Fibroblast of lung (primary cell): Measurements from ENCODE around the gene EXOSC7. TPM values are rescaled to one million over a fixed set of nuclear protein-coding genes. Genes with fewer than 3 reads are reported as not detected.

Experiments used
- DNase-seq, 2 donors: peaks; one replicate each; pipeline versions ENCODE4 v3.0.0 to v3.0.0-alpha.2; 2010; ENCODE audit warnings: low read depth in 2 of 2
- H2AFZ ChIP-seq: 2 replicates; pipeline ENCODE4 v1.5.1; 2012; ENCODE audit warnings: low read length, control low read depth, inconsistent platforms
- H3K27ac ChIP-seq: 2 replicates; pipeline ENCODE4 v1.5.1; 2011; ENCODE audit warnings: low read length, control low read depth; ENCODE audit not compliant: insufficient read depth
- H3K27me3 ChIP-seq: 2 replicates; pipeline ENCODE4 v1.5.1; 2011; ENCODE audit warnings: mild to moderate bottlenecking, low read length; ENCODE audit not compliant: control insufficient read depth, insufficient read depth
- H3K36me3 ChIP-seq: 2 replicates; pipeline ENCODE4 v1.5.1; 2011; ENCODE audit warnings: low read length; ENCODE audit not compliant: control insufficient read depth, insufficient read depth
- H3K4me1 ChIP-seq: 2 replicates; pipeline ENCODE4 v1.5.1; 2011; ENCODE audit warnings: low read length; ENCODE audit not compliant: control insufficient read depth, insufficient read depth; ENCODE audit errors: extremely low read depth
- H3K4me2 ChIP-seq: 2 replicates; pipeline ENCODE4 v1.5.1; 2011; ENCODE audit warnings: low read length, control low read depth; ENCODE audit not compliant: insufficient read depth; ENCODE audit errors: extremely low read depth
- H3K4me3 ChIP-seq, 4 experiments: fragments of 200-600 bp in 1 of 4; sonication (generic) in 1 of 4; replicated peaks in 1 of 4; 2 replicates each; pipeline ENCODE4 v1.5.1; 2011 to 2016; ENCODE audit warnings: low read length in 4 of 4, low read depth in 3 of 4, mild to moderate bottlenecking in 3 of 4, control low read depth in 2 of 4, inconsistent platforms in 1 of 4, mixed read lengths in 1 of 4; ENCODE audit not compliant: insufficient read depth in 1 of 4; ENCODE audit errors: control extremely low read depth in 1 of 4
- H3K79me2 ChIP-seq: 2 replicates; pipeline ENCODE4 v1.5.1; 2012; ENCODE audit warnings: mild to moderate bottlenecking, low read length, inconsistent platforms; ENCODE audit not compliant: control insufficient read depth, insufficient read depth
- H3K9ac ChIP-seq: 2 replicates; pipeline ENCODE4 v1.5.1; 2011; ENCODE audit warnings: mild to moderate bottlenecking, low read length, control low read depth; ENCODE audit not compliant: insufficient read depth
- H3K9me3 ChIP-seq: 2 replicates; pipeline ENCODE4 v1.5.1; 2012; ENCODE audit warnings: low read depth, low read length; ENCODE audit not compliant: control insufficient read depth, insufficient read depth
- H4K20me1 ChIP-seq: 2 replicates; pipeline ENCODE4 v1.5.1; 2011; ENCODE audit warnings: low read length; ENCODE audit not compliant: control insufficient read depth, insufficient read depth; ENCODE audit errors: extremely low read depth
- EZH2 ChIP-seq: IDR thresholded peaks from 2 replicates; pipeline ENCODE4 v1.5.1; 2012; ENCODE audit warnings: low read length, control low read depth, mild to moderate bottlenecking; ENCODE audit errors: missing control alignments
- polyA plus RNA-seq, 2 donors: library from polyadenylated mRNA; depleted of rRNA in 1 of 2; stranded (reverse) in 1 of 2; unstranded in 1 of 2; fragments of >200 nt; gene quantifications; 2 replicates each; pipeline ENCODE4 v1.2.1, GENCODE V29; 2011 to 2012; ENCODE audit warnings: missing spikeins in 1 of 2
- total RNA-seq: library from RNA; depleted of rRNA; stranded (reverse); fragments of >200 nt; gene quantifications from 2 replicates; pipeline ENCODE4 v1.2.1, GENCODE V29; 2014
- TF ChIP-seq, protein P1 (sequence below), 2 donors: IDR thresholded peaks in 1 of 2; conservative IDR thresholded peaks in 1 of 2; 1 replicate in 1 of 2; 2 replicates in 1 of 2; pipeline ENCODE4 v1.5.1; 2011 to 2012; ENCODE audit warnings: low read length in 2 of 2, control low read depth in 1 of 2, inconsistent platforms in 1 of 2, low read depth in 1 of 2, mild to moderate bottlenecking in 1 of 2

The EXOSC7 gene
- total and polyA plus RNA-seq, 2 donors (not counting 1 experiment from before 2014, with no cell fraction given) = 58.8 to 72.5 TPM

DNA sequence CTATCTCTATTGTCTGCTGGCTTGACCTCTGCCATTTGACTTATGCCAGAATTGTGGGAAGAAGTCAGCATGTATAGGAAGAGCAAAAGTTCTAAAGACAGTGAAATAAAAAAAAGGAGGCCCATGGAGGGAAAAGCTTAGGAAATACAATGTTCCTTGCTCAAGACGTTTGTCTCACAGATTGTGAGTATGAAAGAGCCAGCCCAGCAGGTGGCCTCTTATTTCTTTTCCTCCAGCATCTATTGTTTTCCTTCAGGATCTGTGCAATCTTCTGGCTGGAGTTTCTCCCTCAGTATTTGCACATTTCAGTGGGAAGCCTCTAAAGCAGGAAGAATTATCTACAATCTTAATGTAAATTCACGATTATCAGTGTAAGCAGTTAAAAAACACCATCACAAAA is 43.8 kb upstream of the EXOSC7 start:
- Histone ChIP-seq H3K4me3 (no peak overlapping the region), H3K79me2 (no peaks in the 10 kb centered on the region), H2AFZ (no peak overlapping the region), H3K4me1 (no peaks in the 10 kb centered on the region), H3K27ac (no peak overlapping the region), H4K20me1 (no peaks in the 10 kb centered on the region), H3K9ac (no peak overlapping the region), H3K36me3 (peaks cover 16% of the 10 kb centered on the region), H3K27me3 (no peaks in the 10 kb centered on the region), H3K4me2 (no peak overlapping the region), H3K9me3 (no peaks in the 10 kb centered on the region)
- DNase-seq = no peak
- TF ChIP-seq EZH2 = no peak
- TF ChIP-seq, protein P1, sequence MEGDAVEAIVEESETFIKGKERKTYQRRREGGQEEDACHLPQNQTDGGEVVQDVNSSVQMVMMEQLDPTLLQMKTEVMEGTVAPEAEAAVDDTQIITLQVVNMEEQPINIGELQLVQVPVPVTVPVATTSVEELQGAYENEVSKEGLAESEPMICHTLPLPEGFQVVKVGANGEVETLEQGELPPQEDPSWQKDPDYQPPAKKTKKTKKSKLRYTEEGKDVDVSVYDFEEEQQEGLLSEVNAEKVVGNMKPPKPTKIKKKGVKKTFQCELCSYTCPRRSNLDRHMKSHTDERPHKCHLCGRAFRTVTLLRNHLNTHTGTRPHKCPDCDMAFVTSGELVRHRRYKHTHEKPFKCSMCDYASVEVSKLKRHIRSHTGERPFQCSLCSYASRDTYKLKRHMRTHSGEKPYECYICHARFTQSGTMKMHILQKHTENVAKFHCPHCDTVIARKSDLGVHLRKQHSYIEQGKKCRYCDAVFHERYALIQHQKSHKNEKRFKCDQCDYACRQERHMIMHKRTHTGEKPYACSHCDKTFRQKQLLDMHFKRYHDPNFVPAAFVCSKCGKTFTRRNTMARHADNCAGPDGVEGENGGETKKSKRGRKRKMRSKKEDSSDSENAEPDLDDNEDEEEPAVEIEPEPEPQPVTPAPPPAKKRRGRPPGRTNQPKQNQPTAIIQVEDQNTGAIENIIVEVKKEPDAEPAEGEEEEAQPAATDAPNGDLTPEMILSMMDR (conservative IDR thresholded peaks at IDR 0.05 in 1 of 2, IDR thresholded peaks at IDR 0.05 in 1 of 2; ENCODE audit: low read depth in 1 of 2, low read length in 2 of 2) = no peak

DNA sequence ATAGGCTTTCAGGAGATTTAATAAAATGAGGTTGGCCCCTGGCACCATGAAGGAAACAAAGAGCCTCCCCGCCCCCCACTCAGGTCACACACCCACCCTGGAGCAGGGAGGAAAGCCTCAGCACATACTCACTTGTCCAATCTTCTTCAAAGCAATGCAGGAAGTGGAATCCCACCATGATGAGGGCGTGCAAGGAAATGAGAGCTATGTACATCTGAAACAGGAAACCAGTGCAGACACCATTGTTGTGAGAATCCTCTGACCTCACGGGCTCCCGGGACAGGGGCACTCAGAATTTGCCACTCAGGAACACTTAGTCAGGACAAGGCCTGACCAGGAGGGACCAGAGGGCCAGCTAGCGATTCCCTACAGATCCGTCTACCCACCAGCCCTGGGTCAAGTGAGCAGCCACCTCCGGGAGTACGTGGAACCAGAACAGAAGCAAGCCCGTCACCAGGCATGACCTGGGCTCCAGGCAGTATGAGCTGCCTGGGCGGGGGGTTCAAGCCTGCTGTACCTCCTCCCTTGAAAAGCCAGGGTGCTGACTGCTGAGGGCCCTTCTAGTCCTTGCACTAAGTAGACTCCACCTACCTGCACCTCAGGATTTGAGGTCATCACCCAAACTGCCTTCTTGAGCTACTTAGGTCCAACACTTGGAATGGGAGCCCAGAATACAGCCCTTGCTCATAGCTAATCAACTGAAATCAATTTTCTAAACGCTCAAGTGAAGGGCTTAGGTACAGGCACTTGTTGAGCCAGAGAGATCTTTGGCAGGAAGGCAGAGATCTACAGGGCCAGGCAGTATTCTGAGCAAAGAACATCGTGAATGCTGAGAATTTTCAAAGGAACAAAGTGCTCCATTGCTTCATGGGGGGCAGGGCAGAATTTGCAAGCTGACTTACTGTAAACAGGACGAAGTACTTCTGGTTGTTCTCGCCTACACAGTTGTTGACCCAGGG is 42.8 kb upstream of the EXOSC7 start:
- Histone ChIP-seq H3K36me3 (peaks cover 18% of the 10 kb centered on the region), H3K27ac (no peak overlapping the region), H3K9ac (no peak overlapping the region), H3K9me3 (no peaks in the 10 kb centered on the region), H3K27me3 (no peaks in the 10 kb centered on the region), H3K79me2 (no peaks in the 10 kb centered on the region), H3K4me3 (no peak overlapping the region), H3K4me1 (no peaks in the 10 kb centered on the region), H4K20me1 (no peaks in the 10 kb centered on the region), H2AFZ (no peak overlapping the region), H3K4me2 (no peak overlapping the region)
- no peak for DNase-seq
- no peak for TF ChIP-seq EZH2
- TF ChIP-seq, protein P1 (conservative IDR thresholded peaks at IDR 0.05 in 1 of 2, IDR thresholded peaks at IDR 0.05 in 1 of 2; ENCODE audit: low read depth in 1 of 2, low read length in 2 of 2) = no peak

DNA sequence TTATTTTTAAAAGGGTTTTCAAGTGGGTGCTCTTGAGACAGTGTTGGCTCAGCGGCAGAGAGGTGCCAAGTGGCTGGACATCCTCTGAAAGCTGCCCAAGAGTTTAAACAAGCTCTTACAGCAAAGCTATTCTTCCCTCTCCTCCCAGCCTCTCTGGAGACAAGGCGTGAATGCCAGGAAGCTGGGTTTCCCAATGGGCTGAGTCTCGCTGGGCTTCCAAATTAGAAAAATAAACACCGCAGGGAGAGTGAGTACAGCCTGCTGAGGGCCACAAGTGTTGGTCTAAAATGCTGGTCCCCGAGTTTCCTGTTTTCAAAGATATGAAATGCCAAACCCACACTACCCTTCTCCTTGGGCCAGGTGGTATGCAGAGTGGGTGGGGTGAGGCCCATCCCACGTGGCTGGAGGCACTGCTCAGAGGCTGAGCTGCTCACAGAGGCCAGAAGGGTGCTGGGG is 36.4 kb upstream of the EXOSC7 start:
- H3K79me2 ChIP-seq = no peaks in the 10 kb centered on the region
- H3K4me3 ChIP-seq = no peak overlapping the region
- TF ChIP-seq, protein P1 (conservative IDR thresholded peaks at IDR 0.05 in 1 of 2, IDR thresholded peaks at IDR 0.05 in 1 of 2; ENCODE audit: low read depth in 1 of 2, low read length in 2 of 2) = no peak
- no peak for TF ChIP-seq EZH2
- no peaks in the 10 kb centered on the region for H3K27me3 ChIP-seq
- peaks cover 5% of the 10 kb centered on the region for H3K36me3 ChIP-seq
- DNase-seq = peak; percentile 28 to 67
- H2AFZ ChIP-seq = no peak overlapping the region
- H3K27ac ChIP-seq = no peak overlapping the region
- H3K4me1 ChIP-seq = peaks cover 2% of the 10 kb centered on the region
- H4K20me1 ChIP-seq = no peaks in the 10 kb centered on the region
- H3K4me2 ChIP-seq = no peak overlapping the region
- no peaks in the 10 kb centered on the region for H3K9me3 ChIP-seq
- H3K9ac ChIP-seq = no peak overlapping the region
